Measurements from ENCODE around the gene THRA. TPM values are rescaled to one million over a fixed set of nuclear protein-coding genes. Genes with fewer than 3 reads are reported as not detected.

Gene THRA
- total RNA-seq, 1 donor from 2014 or later, result 5.4 TPM

DNA sequence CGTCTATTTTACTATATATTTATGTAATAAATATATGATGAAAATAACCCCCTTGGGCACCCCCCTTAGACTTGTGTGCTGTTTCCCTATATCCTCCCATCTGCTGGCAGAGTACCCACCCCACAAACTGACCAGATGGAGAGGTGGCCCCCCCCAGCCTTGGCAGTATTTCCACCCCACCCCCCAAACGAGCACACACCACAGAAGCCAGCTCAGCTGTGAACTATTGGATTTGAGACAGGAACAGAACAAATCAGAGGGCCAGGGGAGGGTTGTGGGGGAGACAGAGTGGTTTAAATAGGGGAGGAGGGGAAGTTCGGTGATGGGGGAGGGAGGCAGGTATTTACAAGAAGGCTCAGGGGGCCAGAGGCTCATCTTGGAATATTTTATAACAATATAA, 29.8 kb downstream of the THRA start:
- TF ChIP-seq, protein P1, sequence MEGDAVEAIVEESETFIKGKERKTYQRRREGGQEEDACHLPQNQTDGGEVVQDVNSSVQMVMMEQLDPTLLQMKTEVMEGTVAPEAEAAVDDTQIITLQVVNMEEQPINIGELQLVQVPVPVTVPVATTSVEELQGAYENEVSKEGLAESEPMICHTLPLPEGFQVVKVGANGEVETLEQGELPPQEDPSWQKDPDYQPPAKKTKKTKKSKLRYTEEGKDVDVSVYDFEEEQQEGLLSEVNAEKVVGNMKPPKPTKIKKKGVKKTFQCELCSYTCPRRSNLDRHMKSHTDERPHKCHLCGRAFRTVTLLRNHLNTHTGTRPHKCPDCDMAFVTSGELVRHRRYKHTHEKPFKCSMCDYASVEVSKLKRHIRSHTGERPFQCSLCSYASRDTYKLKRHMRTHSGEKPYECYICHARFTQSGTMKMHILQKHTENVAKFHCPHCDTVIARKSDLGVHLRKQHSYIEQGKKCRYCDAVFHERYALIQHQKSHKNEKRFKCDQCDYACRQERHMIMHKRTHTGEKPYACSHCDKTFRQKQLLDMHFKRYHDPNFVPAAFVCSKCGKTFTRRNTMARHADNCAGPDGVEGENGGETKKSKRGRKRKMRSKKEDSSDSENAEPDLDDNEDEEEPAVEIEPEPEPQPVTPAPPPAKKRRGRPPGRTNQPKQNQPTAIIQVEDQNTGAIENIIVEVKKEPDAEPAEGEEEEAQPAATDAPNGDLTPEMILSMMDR (conservative IDR thresholded peaks at IDR 0.05; ENCODE audit: low read depth, low read length), result no peak
- no peak for DNase-seq (ENCODE audit: low read depth)
- no peak overlapping the region for H3K4me3 ChIP-seq (ENCODE audit: low read depth, low read length)

GRCh38 chr17:40093005-40093579, 30.3 kb downstream of the THRA start:
- H3K4me3 ChIP-seq (ENCODE audit: low read depth, low read length), result no peak overlapping the region
- TF ChIP-seq, protein P1 (conservative IDR thresholded peaks at IDR 0.05; ENCODE audit: low read depth, low read length), result no peak
- DNase-seq (ENCODE audit: low read depth), result no peak

DNA sequence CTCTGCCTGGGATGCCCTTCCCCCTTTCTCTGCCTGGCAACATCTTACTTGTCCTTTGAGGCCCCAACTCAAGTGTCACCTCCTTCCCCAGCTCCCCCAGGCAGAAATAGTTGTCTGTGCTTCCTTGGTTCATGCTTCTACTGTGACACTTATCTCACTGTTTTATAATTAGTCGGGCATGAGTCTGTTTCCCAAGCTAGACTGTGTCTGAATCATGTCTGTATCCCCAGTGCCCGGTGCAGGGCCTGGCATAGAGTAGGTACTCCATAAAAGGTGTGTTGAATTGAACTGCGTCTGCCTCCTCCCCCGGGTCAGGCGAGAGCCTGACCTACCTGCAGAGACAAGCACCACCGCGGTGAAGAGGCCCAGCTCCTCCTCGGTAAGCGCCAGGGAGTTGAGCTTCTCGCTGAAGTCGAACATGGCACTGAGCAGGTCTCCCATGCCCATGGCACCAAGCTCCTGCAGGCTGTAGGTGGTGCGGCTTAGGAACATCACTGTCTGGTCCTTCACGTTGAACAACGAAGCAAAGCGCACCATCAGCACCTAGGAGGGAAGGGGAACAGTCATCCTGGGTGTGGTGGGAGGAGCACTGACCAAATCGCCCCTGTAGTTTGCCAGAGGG, 30.9 kb downstream of the THRA start:
- DNase-seq (ENCODE audit: low read depth), result no peak
- TF ChIP-seq, protein P1 (conservative IDR thresholded peaks at IDR 0.05; ENCODE audit: low read depth, low read length), result no peak
- H3K4me3 ChIP-seq (ENCODE audit: low read depth, low read length), result no peak overlapping the region

DNA sequence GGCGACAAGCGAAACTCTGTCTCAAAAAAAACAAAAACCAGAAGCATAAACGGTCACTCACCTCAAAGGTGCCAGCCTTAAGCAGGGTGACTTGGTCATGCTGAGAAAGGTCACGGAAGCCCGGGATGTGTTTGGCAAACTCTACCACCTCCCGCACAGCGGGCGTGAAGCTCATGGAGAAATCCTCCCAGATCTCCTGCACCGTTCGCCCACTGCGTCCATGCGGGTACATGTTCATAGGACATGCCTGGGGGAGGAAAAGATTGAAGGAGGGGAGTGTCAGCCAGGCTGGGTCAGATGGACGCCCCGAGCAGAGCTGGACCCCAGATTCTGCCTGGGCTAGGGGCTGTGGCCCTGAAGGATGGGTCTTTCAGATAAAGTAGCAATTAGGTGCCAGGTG, 32.1 kb downstream of the THRA start:
- H3K4me3 ChIP-seq (ENCODE audit: low read depth, low read length), result no peak overlapping the region
- TF ChIP-seq, protein P1 (conservative IDR thresholded peaks at IDR 0.05; ENCODE audit: low read depth, low read length), result no peak
- no peak for DNase-seq (ENCODE audit: low read depth)

DNA sequence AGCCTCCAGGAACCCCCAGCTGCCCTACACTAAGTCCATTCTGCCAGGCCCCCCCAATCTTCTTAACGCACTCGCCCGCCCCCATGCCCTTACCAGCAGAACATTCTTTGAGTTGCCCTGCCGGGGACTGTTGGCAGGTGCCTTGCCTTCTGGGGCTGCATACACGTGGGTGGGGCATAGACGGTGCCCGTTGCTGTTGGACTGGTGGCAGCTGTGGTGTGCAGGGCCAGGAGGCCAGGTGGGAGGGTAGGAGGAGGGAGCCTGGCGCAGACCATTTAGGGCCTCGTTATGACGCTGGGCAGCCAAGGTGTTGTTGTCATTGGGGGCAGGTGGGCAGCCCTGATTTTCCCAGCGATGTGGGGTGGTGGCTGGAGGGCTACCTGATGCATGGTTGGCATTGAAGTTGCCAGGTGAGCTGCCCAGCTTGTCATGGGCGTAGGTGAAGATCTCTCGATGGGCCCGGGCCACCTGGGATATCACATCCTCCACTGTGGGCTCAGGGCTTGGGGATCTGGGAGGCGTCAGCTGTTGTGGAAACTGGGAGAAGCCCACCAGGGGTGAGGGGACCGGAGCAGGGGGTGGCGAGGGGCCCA, 32.7 kb downstream of the THRA start:
- no peak for DNase-seq (ENCODE audit: low read depth)
- TF ChIP-seq, protein P1 (conservative IDR thresholded peaks at IDR 0.05; ENCODE audit: low read depth, low read length), result no peak
- no peak overlapping the region for H3K4me3 ChIP-seq (ENCODE audit: low read depth, low read length)

- no peak overlapping the region for H3K4me3 ChIP-seq (ENCODE audit: low read depth, low read length)
- DNase-seq (ENCODE audit: low read depth), result no peak
- TF ChIP-seq, protein P1 (conservative IDR thresholded peaks at IDR 0.05; ENCODE audit: low read depth, low read length), result no peak
These were observed 33.4 kb downstream of the THRA start for GRCh38 chr17:40095944-40096791.
